Colon (tissue), 2 donors: ENCODE data around the gene IGSF23.
"Not testable (repeated sequence)": the region's sequence is repeated elsewhere in the genome, so short reads cannot be mapped to it uniquely, and the experiment has no call there.

Source experiments
- FAIRE-seq: peaks from 2 replicates; lab custom pipeline; 2012; peaks lifted over from hg19 to GRCh38; lab: Jason Lieb, UNC
- donor health status: control.
- donor health status: control.

IGSF23 gene

DNA sequence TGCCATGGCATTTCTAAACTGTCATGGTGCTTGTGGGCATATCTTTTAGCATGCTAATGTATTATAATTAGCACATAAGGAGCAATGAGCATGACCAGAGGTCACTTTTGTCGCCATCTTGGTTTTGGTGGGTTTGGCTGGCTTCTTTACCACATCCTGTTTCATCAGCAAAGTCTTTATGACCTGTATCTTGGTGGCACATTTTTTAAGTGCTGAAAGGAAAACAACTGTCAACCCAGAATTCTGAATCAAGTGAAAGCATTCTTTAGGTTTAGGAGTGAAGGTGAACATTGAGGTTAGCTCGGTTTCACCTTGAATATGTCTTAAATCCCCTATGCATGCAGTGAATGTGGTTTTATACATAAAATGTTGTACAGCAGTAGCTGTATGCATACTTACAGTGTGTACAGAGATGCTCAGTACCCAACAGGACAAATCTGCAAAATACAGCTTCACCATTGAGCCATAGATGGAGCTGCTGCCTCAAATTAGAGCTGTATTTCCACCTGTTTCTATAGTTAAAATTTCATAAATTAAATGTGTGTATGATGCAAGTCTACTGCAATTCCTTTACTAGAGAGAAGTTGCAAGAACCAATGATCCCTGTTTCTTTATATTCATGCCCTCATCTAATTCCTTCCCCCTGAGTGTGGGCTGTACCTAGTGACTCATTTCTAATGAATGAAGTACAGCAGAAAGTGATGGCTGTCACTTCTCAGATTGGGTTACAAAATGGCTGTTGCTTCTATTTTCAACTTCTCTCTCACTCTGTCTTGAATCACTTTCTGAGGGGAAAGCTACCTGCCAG lies 25.2 kb upstream of the IGSF23 start:
- FAIRE-seq = no peak

DNA sequence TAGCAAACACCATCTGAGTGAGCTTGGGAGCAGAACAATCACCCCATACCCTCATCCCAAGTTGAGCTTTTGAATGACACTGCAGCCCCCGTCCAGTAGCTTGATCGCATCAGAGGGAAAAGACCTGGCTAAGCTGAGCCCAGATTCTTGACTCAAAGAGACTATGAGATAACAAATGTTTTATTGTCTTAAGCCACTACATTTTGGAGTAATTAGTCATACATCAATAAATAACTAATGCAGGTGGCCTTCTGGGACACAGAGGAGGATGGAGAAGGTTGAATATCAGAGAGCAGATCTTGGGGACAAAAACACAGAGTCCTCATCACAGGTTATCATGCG lies 24.6 kb upstream of the IGSF23 start:
- FAIRE-seq = no peak

DNA sequence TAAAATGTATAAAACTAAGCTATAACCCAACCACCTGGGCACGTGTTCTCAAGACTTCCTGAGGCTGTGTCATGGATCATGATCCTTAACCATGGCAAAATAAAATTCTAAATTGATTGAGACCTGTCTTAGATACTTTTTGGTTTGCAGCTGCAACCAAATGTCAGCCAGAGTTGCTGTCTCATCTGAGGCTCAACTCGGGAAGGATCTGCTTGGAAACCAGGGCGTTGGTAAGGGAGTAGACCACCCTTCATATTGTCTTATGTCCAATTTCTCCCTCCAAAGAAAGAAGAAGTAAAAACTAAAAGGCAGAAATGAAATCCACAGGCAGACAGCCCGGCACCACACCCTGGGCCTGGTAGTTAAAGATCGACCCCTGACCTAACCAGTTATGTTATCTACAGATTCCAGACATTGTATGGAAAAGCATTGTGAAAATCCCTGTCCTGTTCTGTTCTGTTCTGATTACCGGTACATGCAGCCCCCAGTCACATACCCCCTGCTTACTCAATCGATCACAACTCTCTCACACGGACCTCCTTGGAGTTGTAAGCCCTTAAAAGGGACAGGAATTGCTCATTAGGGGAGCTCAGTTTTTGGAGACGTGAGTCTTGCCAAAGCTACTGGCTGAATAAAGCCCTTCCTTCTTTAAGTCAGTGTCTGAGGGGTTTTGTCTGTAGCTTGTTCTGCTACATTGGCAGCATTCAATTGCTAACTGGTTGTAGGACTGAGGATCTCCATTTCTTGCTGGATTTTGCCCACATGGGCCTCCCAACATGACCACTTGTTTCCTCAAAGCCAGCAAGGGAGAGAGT lies 22.9 kb upstream of the IGSF23 start:
- no peak for FAIRE-seq

DNA sequence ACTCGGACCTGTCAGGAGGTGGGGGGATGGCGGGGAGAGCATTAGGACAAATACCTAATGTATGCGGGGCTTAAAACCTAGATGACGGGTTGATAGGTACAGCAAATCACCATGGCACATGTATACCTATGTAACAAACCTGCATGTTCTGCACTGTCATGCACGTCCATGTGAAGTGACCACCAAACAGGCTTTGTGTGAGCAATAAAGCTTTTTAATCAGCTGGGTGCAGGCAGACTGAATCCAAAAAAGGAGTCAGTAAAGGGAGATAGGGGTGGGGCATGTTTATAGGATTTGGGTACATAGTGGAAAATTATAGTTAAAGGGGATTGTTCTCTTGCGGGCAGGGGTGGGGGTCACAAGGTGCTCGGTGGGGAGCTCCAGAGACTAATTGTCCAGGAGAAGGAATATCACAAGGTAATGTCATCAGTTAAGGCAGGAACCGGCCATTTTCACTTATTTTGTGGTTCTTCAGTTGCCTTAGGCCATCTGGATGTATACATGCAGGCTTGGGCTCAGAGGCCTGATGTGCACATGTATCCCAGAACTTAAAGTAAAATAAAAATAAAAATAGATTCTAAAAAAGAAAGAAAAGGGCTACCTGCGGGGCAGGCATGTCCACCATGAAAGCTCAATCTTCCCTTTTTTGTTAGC lies 21.9 kb upstream of the IGSF23 start:
- not testable (repeated sequence) for FAIRE-seq

DNA sequence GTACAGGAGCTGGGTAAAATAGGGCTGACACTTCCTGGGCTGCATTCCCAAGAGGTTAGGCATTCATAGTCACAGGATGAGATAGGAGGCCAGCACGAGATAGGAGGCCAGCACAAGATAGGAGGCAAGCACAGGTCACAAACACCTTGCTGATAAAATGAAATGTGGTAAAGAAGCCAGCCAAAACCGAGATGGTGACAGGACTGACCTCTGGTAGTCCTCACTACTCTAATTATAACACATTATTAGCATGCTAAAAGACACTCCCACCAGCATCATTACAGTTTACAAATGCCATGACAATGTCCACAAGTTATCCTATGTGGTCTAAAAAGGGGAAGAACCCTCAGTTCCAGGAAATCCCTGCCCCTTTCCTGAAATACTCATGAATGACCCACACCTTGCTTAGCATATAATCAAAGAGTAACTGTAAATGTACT lies 20.9 kb upstream of the IGSF23 start:
- FAIRE-seq = no peak

DNA sequence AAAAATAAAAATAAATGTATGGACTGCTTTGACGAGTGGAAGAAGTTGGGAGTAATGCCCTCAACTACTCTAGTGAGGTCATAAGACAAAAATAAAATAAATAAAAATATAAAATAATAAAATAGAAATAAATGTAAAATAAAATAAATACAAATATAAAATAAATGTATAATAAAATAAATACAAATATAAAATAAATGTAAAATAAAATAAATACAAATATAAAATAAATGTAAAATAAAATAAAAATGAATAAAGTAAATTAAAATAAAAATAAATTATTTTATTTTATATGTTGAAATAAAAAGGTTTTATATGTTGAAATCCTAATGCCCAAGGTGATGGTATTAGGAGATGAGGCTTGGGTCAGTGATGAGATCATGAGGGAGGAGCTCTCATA lies 20.1 kb upstream of the IGSF23 start:
- FAIRE-seq = peak; percentile 80

DNA sequence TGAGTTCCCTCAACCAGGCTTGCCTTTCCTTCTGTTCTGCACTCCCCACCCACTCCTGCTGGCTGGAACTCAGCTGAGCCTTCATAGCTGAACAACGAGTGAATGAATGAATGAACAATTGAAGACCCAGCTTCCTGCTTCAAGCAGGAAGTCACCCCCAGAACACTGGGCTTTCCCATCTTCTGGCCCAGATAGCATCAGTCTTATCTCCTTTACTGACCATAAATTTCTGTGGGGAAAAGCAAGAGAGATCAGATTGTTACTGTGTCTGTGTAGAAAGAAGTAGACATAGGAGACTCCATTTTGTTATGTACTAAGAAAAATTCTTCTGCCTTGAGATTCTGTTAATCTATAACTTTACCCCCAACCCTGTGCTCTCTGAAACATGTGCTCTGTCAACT lies 19.5 kb upstream of the IGSF23 start:
- FAIRE-seq = not testable (repeated sequence)

DNA sequence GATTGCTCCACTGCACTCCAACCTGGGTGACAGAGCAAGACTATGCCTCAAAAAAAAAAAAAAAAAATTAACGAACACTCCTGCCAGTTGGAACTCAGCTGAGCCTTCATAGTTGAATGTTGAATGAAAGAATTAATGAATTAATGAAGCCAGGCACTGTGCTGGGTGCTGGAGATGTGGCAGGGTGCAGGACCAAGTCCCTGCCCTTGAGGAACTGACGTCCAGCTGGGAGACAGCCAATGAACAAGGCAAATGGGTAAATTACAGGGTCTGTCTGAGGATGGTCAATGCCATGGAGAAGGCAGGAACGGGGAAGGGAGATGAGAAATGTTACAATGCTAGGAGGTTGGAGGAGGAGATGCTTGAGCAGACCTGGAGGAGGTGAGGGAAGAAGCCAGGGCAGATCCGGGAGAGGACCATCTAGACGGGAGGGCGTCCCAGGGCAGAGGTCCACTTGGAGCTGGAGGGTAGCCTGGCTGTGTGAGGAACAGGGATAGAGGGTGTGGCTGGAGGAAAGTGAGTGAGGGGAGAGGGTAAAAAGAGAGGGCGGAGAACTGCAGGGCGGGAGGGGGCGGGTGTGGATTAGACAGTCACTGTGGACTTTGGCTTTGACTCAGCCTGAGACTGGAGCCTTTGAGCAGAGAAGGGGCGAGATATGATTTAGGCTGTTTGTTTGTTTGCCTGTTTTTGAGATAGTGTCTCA lies 16.8 kb upstream of the IGSF23 start:
- FAIRE-seq = no peak

DNA sequence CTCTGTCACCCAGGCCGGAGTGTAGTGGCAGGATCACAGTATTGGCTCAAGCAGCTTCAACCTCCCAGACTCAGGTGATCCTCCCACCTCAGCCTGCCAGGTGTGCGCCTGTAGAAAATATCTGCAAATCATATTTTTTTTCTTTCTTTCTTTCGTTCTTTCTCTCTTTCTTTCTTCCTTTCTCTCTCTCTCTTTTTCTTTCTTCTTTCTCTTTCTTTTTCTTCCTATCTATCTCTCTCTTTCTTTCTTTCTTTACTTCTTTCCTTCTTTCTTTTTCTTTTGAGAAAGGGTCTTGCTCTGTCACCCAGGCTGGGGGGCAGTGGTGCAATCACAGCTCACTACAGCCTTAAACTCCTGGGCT lies 16.3 kb upstream of the IGSF23 start:
- no peak for FAIRE-seq

DNA sequence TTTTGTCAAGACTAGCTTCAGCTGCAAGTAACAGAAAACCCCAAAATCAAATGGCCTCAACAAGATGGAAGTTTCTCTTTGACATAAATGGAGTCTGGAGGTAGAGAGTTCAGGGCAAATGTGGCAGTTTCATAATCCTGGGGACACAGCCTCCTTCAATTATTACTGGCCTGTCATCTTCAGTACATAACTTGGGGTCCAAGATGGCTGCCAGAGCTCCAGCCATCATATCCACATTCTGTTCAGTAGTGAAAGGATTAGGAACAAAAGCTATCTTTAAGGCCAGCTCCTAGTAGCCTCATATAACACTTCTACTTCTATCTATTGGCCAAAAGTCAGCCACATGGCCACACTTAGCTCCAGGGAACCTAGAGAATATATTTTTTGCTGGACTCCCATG lies 15.0 kb upstream of the IGSF23 start:
- no peak for FAIRE-seq

DNA sequence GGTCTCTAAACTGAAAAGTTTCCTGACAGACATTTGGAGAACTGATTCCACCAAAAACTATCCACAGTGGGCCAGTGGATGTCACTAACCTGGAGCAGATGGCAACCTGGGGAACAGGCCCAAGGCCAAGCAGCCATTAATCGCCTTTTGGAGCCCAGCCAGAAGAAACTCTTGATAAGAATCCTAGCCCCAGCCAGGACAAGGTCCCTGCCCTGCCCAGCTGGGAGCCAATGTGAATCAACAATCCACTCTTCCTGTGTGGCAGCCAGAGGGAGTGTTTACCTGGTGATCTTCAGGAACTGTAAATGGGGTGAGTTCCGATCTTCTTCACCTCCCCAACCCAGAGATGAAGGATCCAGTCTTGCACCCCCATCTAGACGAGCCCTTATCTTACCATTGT lies 14.5 kb upstream of the IGSF23 start:
- FAIRE-seq = no peak

DNA sequence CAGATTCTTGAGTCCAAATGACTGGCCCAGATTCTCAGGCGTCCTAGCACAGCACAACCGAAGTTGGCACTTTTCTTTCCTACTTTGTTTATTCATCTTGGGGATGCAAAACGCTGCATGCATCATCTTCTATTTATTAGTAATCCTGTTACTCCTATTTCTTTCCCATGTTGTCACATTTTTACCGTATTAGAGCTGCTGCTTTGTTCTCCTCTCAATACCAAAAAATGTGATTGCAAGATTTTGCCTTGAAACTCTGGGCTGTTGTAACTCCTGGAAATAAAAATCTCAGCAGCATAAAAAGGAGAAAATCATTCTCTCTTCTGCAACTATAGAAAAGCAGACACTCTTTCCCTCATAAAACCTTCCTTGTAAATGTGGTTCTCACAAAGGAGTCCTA lies 12.9 kb upstream of the IGSF23 start:
- FAIRE-seq = no peak

DNA sequence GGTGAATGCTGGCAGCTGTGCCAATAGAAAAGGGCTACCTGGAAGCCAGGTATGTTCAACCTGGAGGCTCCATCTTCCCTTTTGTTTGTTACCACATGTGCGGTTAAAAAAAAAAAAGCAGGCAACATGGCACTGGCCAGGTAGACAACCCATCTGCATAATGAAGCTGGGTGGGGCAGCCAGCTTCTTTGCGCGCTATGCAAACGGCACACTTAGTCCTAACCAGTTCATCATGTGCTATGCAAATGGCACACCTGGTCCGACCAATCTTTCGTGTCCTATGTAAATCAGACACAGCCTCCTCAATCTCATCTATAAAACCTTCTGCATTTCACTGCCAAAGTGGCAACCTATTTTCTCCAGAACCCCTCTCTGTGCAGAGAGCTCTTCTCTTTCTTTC lies 11.3 kb upstream of the IGSF23 start:
- FAIRE-seq = no peak

DNA sequence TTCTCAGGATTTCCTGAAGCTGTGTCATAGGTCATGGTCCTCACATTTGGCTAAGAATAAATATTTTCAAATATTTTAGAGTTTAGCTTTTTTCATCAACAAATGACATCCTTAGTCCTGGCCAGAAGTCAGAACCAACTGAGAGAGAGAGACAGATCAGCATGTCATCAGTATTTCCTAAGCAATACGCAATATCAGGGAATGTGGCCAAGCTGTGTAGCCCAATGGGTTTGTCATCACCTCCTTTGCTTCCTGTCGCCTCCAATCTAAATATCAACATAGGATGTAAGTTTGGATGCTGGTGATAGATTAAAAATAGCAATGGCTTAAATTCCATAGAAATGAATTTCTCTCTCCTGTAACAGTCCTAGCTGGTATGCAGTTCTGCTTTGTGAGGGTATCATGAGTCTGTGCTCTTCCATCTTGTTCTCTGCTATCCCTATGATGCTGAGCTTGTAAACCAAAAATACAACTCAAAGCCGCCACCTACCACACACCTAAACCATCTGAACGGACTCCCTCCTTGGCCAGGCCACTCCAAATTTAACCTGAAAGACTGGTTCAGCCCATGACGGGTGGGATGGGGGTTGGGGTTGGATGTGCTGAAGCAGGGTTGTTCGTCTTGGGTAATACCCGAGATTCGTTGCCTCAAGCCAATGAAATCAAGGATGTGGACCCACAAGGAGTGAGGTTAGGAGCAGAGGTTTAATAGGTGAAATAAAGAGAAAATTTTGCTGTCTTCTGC lies 10.0 kb upstream of the IGSF23 start:
- no peak for FAIRE-seq

DNA sequence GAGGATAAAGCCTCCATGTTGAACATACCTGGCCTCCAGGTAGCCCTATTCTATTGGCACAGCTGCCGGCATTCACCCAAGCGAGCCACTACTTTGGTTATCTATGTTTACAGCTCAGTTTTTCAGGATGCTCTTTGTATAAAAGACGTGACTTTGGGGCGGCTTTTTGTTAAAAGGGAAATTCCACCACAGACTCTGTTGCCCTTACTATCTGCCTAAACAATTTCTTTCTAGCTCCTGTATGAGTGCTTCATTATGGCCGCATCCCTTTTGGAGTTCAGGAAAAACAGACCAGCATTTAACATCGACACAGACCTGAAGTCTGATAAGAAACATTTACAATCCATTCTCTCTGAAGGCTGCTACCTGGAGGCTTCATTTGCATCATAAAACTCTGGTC lies 9.1 kb upstream of the IGSF23 start:
- FAIRE-seq = no peak

DNA sequence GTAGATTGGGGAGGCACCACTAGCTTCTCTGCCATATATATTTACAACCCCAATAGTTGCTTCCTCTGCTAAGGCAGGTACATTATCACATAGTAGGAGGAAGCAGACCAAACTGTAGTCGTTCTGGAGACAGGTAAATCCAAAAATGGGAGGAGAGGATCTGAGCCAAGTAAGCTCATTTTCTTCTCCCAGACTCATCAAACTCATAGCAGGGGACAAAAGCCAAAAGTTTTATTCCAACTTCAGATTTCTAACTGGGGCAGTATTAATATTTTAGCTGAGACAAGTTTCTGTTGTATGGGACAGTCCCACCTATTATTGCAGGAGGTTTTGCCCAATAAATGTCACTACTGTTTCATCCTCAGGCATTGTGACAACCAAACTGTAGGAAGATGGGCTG lies 7.8 kb upstream of the IGSF23 start:
- no peak for FAIRE-seq

DNA sequence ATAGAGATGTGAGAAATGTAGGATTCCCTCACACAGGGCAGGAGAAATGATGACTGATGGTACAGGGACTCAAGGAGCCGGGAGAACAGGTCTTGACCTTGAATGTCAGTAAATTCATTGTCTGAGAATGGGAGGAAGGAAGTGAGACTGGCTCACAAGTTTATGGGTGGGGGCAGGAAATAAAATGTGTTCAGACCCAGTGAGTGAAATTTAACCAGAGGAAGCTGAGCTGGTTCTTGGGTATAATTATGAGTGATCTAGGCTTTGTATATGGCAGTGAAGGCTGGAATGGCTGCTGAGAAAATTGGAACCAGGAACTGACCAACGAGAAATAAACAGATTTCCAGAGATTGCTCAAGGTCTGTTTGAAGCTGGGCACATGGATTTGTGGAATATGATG lies 6.3 kb upstream of the IGSF23 start:
- FAIRE-seq = no peak

DNA sequence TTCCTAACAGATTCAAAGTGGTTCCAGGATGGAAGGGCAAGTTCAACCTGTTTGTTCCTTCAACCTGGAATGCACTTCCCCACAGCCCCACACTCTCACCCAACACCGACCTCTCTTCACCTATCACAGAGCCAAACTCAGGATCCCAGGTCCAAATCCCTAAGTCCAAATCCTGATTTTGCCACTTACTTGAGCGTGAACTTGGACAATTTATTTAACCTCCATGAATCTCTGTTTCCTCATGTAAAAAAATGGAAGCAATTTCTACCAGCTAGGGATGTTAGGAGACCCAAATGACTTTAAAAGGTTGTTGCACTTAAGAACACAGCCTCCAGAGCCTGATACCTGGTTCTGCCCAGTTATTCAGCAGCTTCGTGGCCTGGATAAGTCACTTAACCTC lies 5.4 kb upstream of the IGSF23 start:
- FAIRE-seq = no peak

DNA sequence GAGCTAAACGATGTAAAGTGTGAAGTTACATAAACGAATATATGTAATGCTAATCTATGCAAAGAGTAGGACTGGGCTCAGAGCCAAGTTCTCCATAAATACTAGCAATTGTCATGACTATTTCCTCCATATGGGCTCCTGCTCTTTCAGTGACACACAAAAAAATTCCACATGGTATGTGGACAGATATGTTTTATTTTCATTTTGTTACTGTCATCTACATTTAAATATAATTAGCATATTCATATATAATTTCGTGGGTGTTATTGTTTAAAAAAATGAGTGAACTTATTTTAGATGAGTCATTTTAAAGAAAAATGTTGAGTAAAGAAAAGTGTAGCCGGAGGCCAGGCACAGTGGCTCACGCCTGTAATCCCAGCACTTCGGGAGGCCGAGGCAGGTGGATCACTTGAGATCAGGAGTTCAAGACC lies 5.0 kb upstream of the IGSF23 start:
- no peak for FAIRE-seq

DNA sequence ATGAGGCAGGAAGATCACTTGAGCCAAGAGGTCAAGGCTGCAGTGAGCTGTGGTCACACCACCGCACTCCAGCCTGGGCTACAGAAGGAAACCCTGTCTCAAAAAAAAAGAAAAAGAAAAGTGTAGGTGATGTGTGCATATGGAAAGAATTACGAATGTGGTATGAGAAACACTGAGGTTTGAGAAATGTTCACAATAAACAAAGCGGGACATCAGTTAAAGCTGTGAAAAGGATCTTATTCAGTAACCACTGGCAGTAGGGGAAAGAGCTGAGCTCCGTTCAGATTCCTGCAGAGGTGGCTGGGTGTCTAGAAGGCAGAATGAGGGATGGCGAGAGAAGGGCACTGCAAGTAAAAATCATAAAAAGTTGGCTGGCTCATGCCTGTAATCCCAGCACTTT lies 4.1 kb upstream of the IGSF23 start:
- FAIRE-seq = no peak

DNA sequence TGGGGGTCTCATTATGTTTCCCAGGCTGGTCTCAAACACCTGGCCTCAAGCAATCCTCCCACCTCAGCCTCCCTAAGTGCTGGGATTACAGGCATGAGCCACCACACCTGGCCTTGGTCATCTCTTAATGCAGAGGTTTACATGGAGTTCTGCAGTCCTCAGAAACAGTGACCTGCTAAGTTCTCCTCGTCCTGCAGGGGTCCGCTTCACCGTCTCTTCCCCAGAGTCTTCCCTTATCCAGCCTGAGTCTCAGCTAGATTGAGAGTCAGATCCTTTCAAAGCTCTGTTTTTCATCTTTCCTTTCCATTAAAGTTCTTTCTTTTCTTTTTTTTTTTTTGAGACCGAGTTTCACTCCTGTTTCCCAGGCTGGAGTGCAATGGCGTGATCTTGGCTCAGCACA lies 2.9 kb upstream of the IGSF23 start:
- not testable (repeated sequence) for FAIRE-seq

DNA sequence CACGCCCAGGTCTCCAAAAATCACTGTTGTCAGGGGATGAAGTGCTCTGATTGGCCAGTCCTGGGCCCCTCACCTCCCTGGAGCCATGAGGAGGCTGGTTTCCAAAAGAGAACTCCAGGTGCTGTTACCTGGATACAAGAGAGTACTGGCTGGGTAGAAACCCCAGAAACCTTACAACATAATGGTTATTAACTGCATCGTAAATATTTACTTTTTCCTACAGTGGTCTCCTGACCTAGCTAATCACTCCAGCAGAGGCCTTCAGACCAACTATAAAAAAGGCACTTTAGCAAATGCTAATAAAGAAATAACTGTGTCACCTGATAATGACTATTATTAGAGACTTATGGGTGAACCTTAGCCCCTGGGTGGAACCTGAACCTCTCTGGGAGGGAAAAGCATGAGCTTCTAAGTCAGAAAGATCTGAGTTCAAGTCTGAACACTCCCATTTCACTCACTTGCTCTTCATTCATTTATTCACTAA lies 1.5 kb upstream of the IGSF23 start:
- no peak for FAIRE-seq
